GM21423 (cell line): ENCODE data around the gene LRRC52.

Experiments used
- ATAC-seq: cut with Tn5 transposase; IDR thresholded peaks from one replicate; pipeline ENCODE4 v1.9.1; 2021; ENCODE audit warnings: mild to moderate bottlenecking, moderate library complexity; ENCODE audit not compliant: unreplicated experiment

The LRRC52 gene

GRCh38 chr1:165537356-165538109 lies 6.3 kb upstream of the LRRC52 start:
- ATAC-seq = no peak

- ATAC-seq = no peak
Observed at GRCh38 chr1:165539306-165539705, 4.5 kb upstream of the LRRC52 start.

- ATAC-seq = no peak
Observed at GRCh38 chr1:165539908-165540307, 3.9 kb upstream of the LRRC52 start.

GRCh38 chr1:165542015-165542631 lies 1.7 kb upstream of the LRRC52 start:
- ATAC-seq = no peak

- no peak for ATAC-seq
Observed at GRCh38 chr1:165542647-165543046, 1.2 kb upstream of the LRRC52 start.

- no peak for ATAC-seq
Observed at GRCh38 chr1:165544996-165545395, 1.2 kb downstream of the LRRC52 start.

GRCh38 chr1:165545974-165546373 lies 2.2 kb downstream of the LRRC52 start:
- no peak for ATAC-seq

- ATAC-seq = no peak
Observed at GRCh38 chr1:165549973-165550372, 6.2 kb downstream of the LRRC52 start.

- no peak for ATAC-seq
Observed at GRCh38 chr1:165551469-165551868, 7.7 kb downstream of the LRRC52 start.

- ATAC-seq = no peak
Observed at GRCh38 chr1:165560883-165561656, 17.3 kb downstream of the LRRC52 start.

GRCh38 chr1:165562571-165562970 lies 18.8 kb downstream of the LRRC52 start:
- ATAC-seq = no peak

GRCh38 chr1:165563551-165563950 lies 19.8 kb downstream of the LRRC52 start:
- ATAC-seq = no peak

- ATAC-seq = no peak
Observed at GRCh38 chr1:165564561-165564960, 20.8 kb downstream of the LRRC52 start.

- ATAC-seq = no peak
Observed at GRCh38 chr1:165565751-165566490, 22.1 kb downstream of the LRRC52 start.

- ATAC-seq = no peak
Observed at GRCh38 chr1:165570078-165570477, 26.3 kb downstream of the LRRC52 start.

- ATAC-seq = no peak
Observed at GRCh38 chr1:165573787-165574186, 30.0 kb downstream of the LRRC52 start.

GRCh38 chr1:165574295-165574694 lies 30.5 kb downstream of the LRRC52 start:
- ATAC-seq = no peak

GRCh38 chr1:165575468-165576099 lies 31.8 kb downstream of the LRRC52 start:
- ATAC-seq = no peak

GRCh38 chr1:165576536-165576935 lies 32.7 kb downstream of the LRRC52 start:
- ATAC-seq = no peak

- ATAC-seq = no peak
Observed at GRCh38 chr1:165577707-165578106, 33.9 kb downstream of the LRRC52 start.
